Measurements from ENCODE around the gene KCNG2. TPM values are rescaled to one million over a fixed set of nuclear protein-coding genes. Genes with fewer than 3 reads are reported as not detected.

KCNG2 gene
- total RNA-seq, 1 experiment from 2014 or later = not detected

Other genes with a start within 250 kb of the KCNG2 start
- gene CTDP1, start 118.1 kb upstream of the KCNG2 start, total RNA-seq (2021) = 16.0 and 18.6 TPM in 2 replicates
- gene SLC66A2, start 153.7 kb downstream of the KCNG2 start, total RNA-seq (2021) = 24.3 and 28.0 TPM in 2 replicates
- 32.6 and 41.5 TPM in 2 replicates for gene HSBP1L1, start 166.7 kb downstream of the KCNG2 start, total RNA-seq (2021)
- gene TXNL4A, start 190.6 kb downstream of the KCNG2 start, total RNA-seq (2021) = 106 and 120 TPM in 2 replicates
- 22.4 and 25.1 TPM in 2 replicates for gene RBFA, start 236.5 kb downstream of the KCNG2 start, total RNA-seq (2021)